Adrenal gland (tissue), 12 donors: ENCODE data around the gene ANKRD45. TPM values are rescaled to one million over a fixed set of nuclear protein-coding genes. Genes with fewer than 3 reads are reported as not detected.
"Not testable (repeated sequence)": the region's sequence is repeated elsewhere in the genome, so short reads cannot be mapped to it uniquely, and the experiment has no call there.

Experiments
- DNase-seq, 7 donors: peaks; one replicate each; pipeline ENCODE4 v3.0.0-alpha.2; 2019 to 2020
- H3K27ac ChIP-seq, 5 donors: fragments of 200-600 bp; sonication (generic) in 4 of 5; 1 replicate in 3 of 5; 2 replicates in 2 of 5; pipeline versions ENCODE4 v1.5.1 to v1.8.0; 2016 to 2020; ENCODE audit warnings: mild to moderate bottlenecking in 1 of 5
- H3K27me3 ChIP-seq: fragments of 200-600 bp; 2 replicates; pipeline ENCODE4 v1.8.0; 2021
- H3K36me3 ChIP-seq, 2 donors: fragments of 200-600 bp; replicated peaks in 1 of 2; 1 replicate in 1 of 2; 2 replicates in 1 of 2; pipeline versions ENCODE4 v1.5.1 to v1.8.0; 2018 to 2022
- H3K4me1 ChIP-seq, 2 donors: fragments of 200-600 bp; replicated peaks in 1 of 2; 1 replicate in 1 of 2; 2 replicates in 1 of 2; pipeline versions ENCODE4 v1.5.1 to v1.8.0; 2018 to 2021
- H3K4me3 ChIP-seq, 4 donors: fragments of 200-600 bp; sonication (generic) in 3 of 4; one replicate each; pipeline ENCODE4 v1.5.1; 2016 to 2018
- H3K9me3 ChIP-seq, 3 donors: fragments of 200-600 bp; sonication (generic) in 1 of 3; replicated peaks in 1 of 3; 1 replicate in 2 of 3; 2 replicates in 1 of 3; pipeline versions ENCODE4 v1.5.1 to v1.8.0; 2016 to 2021
- POLR2A ChIP-seq, 2 donors: fragments of 450-650 bp; IDR thresholded peaks; one replicate each; pipeline ENCODE4 v1.6.1; 2017; ENCODE audit warnings: antibody characterized with exemption in 2 of 2, mild to moderate bottlenecking in 2 of 2, moderate library complexity in 1 of 2
- WGBS, 4 donors: extraction: QIAGEN DNeasy Blood & Tissue Kit in 2 of 4; methylation state at CpG; one replicate each; pipeline versions ENCODE4 v1.1.5 to v1.1.7; 2013 to 2017; 5-methylcytosine and 5-hydroxymethylcytosine counted together
- intact Hi-C, 2 donors: fragments of 100-400 bp; cut with DNase I; formaldehyde crosslinking; loops; one replicate each; pipeline versions ENCODE4 v1.14.1 to v1.15.0; 2022 to 2023
- polyA plus RNA-seq, 3 donors: library from polyadenylated mRNA; stranded (reverse); fragments of 200-250 nt in 2 of 3; fragments of 350-450 nt in 1 of 3; fragmentation: Illumina TruSeq in 1 of 3; extraction: RNeasy Lipid Tissue Mini Kit (QIAGEN cat#74804) in 1 of 3; gene quantifications; one replicate each; pipeline ENCODE4 v1.2.3, GENCODE V29; 2013 to 2014
- total RNA-seq, 9 donors: library from RNA; depleted of rRNA in 4 of 9; stranded (reverse); fragments of >200 nt in 4 of 9; fragments of 120-200 nt in 1 of 9; fragmentation: NEBNext Ultra II Directional in 1 of 9; extraction: Animal tissue kit (Norgen Biotek cat#: 25700) in 1 of 9; gene quantifications; one replicate each; pipeline versions ENCODE4 v1.1.0 to v1.2.4, GENCODE V29; 2013 to 2023
- TF ChIP-seq, protein P1 (sequence below), 6 experiments: fragments of 450-650 bp in 4 of 6; fragments of 200-600 bp in 2 of 6; sonication (generic) in 1 of 6; IDR thresholded peaks; 1 replicate in 5 of 6; 2 replicates in 1 of 6; pipeline versions ENCODE4 v1.5.1 to v1.8.0; 2016 to 2021; ENCODE audit warnings: antibody characterized with exemption in 6 of 6, mild to moderate bottlenecking in 2 of 6, moderate library complexity in 1 of 6
- donor health status: healthy with polysubstance abuse.
- donor health status: Bipolar disorder and iron deficiency.
- donor health status: DM: yes; HTN: yes; CAD: no.
- donor health status: DM: no; HTN: no; CAD: no.
- donor health status: DM: no; HTN: no; CAD: no.
- donor health status: DM: yes; HTN: yes; CAD: no.

Gene ANKRD45
- total and polyA plus RNA-seq, 12 donors: 0.41 to 2.3 (median 0.76) TPM; not detected in 2

DNA sequence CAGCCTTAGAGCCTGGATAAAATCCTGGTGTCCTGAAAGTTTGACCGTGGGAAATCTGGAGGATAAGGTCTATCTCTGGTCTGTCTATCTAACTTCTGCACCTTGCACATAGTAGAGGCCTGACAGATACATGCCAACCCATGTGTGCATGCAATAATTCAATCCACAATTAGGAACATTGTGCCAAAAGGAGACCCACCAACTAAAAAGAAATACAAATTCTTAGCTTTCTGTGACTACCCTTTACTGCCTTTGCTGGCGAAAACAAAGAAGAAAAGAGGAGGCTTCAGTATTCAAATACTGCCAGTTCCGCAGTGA lies 44.7 kb upstream of the ANKRD45 start:
- no peak for DNase-seq
- 57 to 62% (median 58%) methylated on average over 3 of the region's 3 CpGs for WGBS, 4 donors
- H3K4me3 ChIP-seq: peak overlapping the region; percentile 31 to 86 (median 58)
- peaks cover 11 to 29% of the 10 kb centered on the region in 2 donors for H3K4me1 ChIP-seq
- TF ChIP-seq POLR2A (IDR thresholded peaks at IDR 0.05): no peak
- TF ChIP-seq, protein P1, sequence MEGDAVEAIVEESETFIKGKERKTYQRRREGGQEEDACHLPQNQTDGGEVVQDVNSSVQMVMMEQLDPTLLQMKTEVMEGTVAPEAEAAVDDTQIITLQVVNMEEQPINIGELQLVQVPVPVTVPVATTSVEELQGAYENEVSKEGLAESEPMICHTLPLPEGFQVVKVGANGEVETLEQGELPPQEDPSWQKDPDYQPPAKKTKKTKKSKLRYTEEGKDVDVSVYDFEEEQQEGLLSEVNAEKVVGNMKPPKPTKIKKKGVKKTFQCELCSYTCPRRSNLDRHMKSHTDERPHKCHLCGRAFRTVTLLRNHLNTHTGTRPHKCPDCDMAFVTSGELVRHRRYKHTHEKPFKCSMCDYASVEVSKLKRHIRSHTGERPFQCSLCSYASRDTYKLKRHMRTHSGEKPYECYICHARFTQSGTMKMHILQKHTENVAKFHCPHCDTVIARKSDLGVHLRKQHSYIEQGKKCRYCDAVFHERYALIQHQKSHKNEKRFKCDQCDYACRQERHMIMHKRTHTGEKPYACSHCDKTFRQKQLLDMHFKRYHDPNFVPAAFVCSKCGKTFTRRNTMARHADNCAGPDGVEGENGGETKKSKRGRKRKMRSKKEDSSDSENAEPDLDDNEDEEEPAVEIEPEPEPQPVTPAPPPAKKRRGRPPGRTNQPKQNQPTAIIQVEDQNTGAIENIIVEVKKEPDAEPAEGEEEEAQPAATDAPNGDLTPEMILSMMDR (IDR thresholded peaks at IDR 0.05): no peak
- H3K27me3 ChIP-seq: peaks cover 5% of the 10 kb centered on the region
- H3K9me3 ChIP-seq: no peaks in the 10 kb centered on the region
- H3K36me3 ChIP-seq: no peaks in the 10 kb centered on the region
- H3K27ac ChIP-seq: peak overlapping the region in 4 of 5 donors; percentile 82 to 96 (median 92)
- intact Hi-C loops: no loop called here

DNA sequence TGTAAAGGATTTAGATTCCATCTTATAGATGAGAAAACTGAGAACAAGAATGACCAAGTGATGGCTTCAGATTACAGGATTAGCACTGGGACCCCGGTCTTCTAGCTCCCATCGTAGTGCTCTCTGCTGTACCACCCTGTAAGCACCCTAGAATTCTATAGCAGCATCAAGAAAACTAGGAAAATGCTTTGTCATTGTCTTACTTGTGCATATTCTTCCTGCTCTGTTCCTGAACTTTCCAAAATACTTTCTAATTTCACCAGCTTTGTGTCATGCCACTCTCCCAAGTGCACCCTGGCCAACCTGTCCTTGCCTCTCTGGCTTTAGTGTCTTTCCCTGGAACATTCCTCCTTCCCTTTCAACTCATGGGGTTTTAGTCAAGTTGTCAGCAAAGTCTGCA lies 39.1 kb upstream of the ANKRD45 start:
- 62 to 87% (median 76%) methylated on average over 2 of the region's 2 CpGs for WGBS, 4 donors
- Histone ChIP-seq H3K36me3 (no peaks in the 10 kb centered on the region), H3K4me3 (no peak overlapping the region), H3K27ac (no peak overlapping the region), H3K4me1 (no peaks in the 10 kb centered on the region), H3K9me3 (no peaks in the 10 kb centered on the region), H3K27me3 (peaks cover 5% of the 10 kb centered on the region)
- intact Hi-C loops: no loop called here
- TF ChIP-seq, protein P1 (IDR thresholded peaks at IDR 0.05): no peak
- no peak for TF ChIP-seq POLR2A (IDR thresholded peaks at IDR 0.05)
- DNase-seq: no peak

DNA sequence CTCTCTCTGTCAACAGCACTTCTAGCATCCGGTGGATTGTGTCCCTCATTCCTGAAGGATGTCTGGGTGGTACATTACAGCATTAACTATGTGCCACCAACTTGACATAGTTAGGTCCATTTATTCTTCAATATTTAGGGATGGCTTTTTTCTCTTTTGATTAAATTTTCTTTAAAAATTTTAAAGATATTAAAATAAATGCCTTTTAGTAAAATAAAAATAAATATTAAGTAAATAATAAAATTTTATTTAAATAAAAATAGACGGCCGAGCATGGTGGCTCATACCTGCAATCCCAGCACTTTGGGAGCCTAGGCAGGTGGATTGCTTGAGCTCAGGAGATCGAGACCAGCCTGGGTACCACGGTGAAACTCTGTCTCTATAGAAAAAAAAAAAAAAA lies 35.5 kb upstream of the ANKRD45 start:
- intact Hi-C loops: no loop called here
- Histone ChIP-seq H3K4me3 (no peak overlapping the region), H3K27ac (no peak overlapping the region), H3K9me3 (no peaks in the 10 kb centered on the region), H3K4me1 (no peaks in the 10 kb centered on the region), H3K27me3 (no peaks in the 10 kb centered on the region), H3K36me3 (no peaks in the 10 kb centered on the region)
- TF ChIP-seq, protein P1 (IDR thresholded peaks at IDR 0.05): no peak
- TF ChIP-seq POLR2A (IDR thresholded peaks at IDR 0.05): no peak
- DNase-seq: no peak
- 73 to 79% (median 75%) methylated on average over 5 of the region's 5 CpGs for WGBS, 4 donors

DNA sequence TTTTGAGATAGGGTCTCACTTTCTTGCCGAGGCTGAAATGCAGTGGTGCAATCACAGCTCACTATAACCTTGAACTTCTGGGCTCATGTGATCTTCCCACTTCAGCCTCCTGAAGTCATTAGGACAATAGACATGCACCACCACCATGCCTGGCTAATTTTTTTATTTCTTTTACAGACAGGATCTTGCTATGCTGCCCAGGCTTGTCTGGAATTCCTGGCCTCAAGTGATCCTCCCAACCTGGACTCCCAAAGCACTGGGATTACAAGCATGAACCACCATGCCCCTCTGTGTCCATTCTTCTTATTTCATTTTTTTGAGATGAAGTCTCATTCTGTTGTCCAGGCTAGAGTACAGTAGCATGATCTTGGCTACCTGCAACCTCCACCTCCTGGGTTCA lies 33.1 kb upstream of the ANKRD45 start:
- Histone ChIP-seq H3K4me3 (no peak overlapping the region), H3K36me3 (no peaks in the 10 kb centered on the region), H3K27me3 (no peaks in the 10 kb centered on the region), H3K9me3 (no peaks in the 10 kb centered on the region), H3K4me1 (no peaks in the 10 kb centered on the region), H3K27ac (no peak overlapping the region)
- intact Hi-C loops: no loop called here
- TF ChIP-seq, protein P1 (IDR thresholded peaks at IDR 0.05): no peak
- no peak for TF ChIP-seq POLR2A (IDR thresholded peaks at IDR 0.05)
- 36 to 53% (median 52%) methylated on average over 1 of the region's 1 CpG for WGBS, 4 donors
- no peak for DNase-seq

DNA sequence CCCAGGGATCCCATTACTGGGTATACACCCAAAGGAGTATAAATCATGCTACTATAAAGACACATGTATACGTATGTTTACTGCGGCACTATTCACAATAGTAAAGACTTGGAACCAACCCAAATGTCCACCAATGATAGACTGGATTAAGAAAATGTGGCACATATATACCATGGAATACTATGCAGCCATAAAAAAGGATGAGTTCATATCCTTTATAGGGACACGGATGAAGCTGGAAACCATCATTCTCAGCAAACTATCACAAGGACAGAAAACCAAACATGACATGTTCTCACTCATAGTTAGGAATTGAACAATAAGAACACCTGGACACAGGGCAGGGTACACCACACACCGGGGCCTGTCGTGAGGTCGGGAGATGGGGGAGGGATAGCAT lies 31.6 kb upstream of the ANKRD45 start:
- H3K9me3 ChIP-seq, intact Hi-C loops, H3K36me3 ChIP-seq, H3K27me3 ChIP-seq, DNase-seq, H3K4me1 ChIP-seq, H3K4me3 ChIP-seq, H3K27ac ChIP-seq: not testable (repeated sequence)
- 90 to 96% (median 92%) methylated on average over 6 of the region's 6 CpGs for WGBS, 4 donors
